BJ (cell line): Measurements from ENCODE around the gene VPS37D. TPM values are rescaled to one million over a fixed set of nuclear protein-coding genes. Genes with fewer than 3 reads are reported as not detected.
"Not testable (repeated sequence)": the region's sequence is repeated elsewhere in the genome, so short reads cannot be mapped to it uniquely, and the experiment has no call there.

Source experiments
- CTCF ChIA-PET: fragments of 350-600 bp; formaldehyde crosslinking; extraction: SDS; loops from one replicate; lab custom pipeline; 2021; ENCODE audit warnings: antibody characterized with exemption, inconsistent platforms; lab: Yijun Ruan, JAX
- POLR2A ChIA-PET: fragments of 300-600 bp; sonication (Branson Sonifier 250); formaldehyde crosslinking; extraction: SDS; loops from one replicate; lab custom pipeline; 2021; ENCODE audit warnings: antibody characterized with exemption; lab: Charles Lee
- DNase-seq: peaks from one replicate; pipeline ENCODE4 v3.0.0-alpha.2; 2011; ENCODE audit warnings: low read depth
- H3K27me3 ChIP-seq: 2 replicates; pipeline ENCODE4 v1.6.0; 2011; ENCODE audit warnings: low read length; ENCODE audit not compliant: control insufficient read depth, insufficient read depth
- H3K36me3 ChIP-seq: 2 replicates; pipeline ENCODE4 v1.5.1; 2011; ENCODE audit warnings: low read length; ENCODE audit not compliant: control insufficient read depth, insufficient read depth
- H3K4me3 ChIP-seq: 2 replicates; pipeline ENCODE4 v1.5.1; 2011; ENCODE audit warnings: low read depth, mild to moderate bottlenecking, control low read depth, low read length
- CTCF ChIP-seq: IDR thresholded peaks from 2 replicates; pipeline ENCODE4 v1.5.1; 2011; ENCODE audit warnings: low read depth, mild to moderate bottlenecking, control low read depth, inconsistent platforms, low read length, moderate library complexity; ENCODE audit not compliant: insufficient read depth
- polyA plus RNA-seq: library from polyadenylated mRNA; depleted of rRNA; stranded (reverse); fragments of >200 nt; gene quantifications from 2 replicates; pipeline ENCODE4 v1.2.3, GENCODE V29; 2011

The VPS37D gene
- polyA plus RNA-seq, 1 experiment: 3.3 TPM

- H3K4me3 ChIP-seq: no peak overlapping the region
- H3K27me3 ChIP-seq: no peaks in the 10 kb centered on the region
- ChIA-PET POLR2A (no interaction called here), CTCF (interaction anchor here (1.1 to 1.9 kb wide), 2 partner anchors 54 to 65 kb away, joined by 6 to 7 read pairs; no protein-coding TSS in a partner anchor)
- no peak for DNase-seq
- peaks cover 3% of the 10 kb centered on the region; the same call in 1 of the 2 replicates for H3K36me3 ChIP-seq
- no peak for TF ChIP-seq CTCF
These were observed 3.7 kb downstream of the VPS37D start for GRCh38 chr7:73671322-73671661.

- Histone ChIP-seq H3K4me3 (no peak overlapping the region), H3K36me3 (peaks cover 3% of the 10 kb centered on the region; the same call in 1 of the 2 replicates), H3K27me3 (no peaks in the 10 kb centered on the region)
- no peak for DNase-seq
- CTCF ChIA-PET: interaction anchor here (0.6 to 1.9 kb wide), 2 partner anchors 65 to 161 kb away, joined by 3 to 7 read pairs; no protein-coding TSS in a partner anchor
- no peak for TF ChIP-seq CTCF
- POLR2A ChIA-PET: no interaction called here
These were observed 4.3 kb downstream of the VPS37D start for GRCh38 chr7:73671857-73672445.

- CTCF ChIA-PET: interaction anchor here (0.8 to 1.0 kb wide), 2 partner anchors 51 to 68 kb away, joined by 3 read pairs; no protein-coding TSS in a partner anchor
- Histone ChIP-seq H3K27me3 (no peaks in the 10 kb centered on the region), H3K4me3 (no peak overlapping the region), H3K36me3 (peaks cover 4% of the 10 kb centered on the region; the same call in 1 of the 2 replicates)
- POLR2A ChIA-PET: no interaction called here
- DNase-seq: no peak
- no peak for TF ChIP-seq CTCF
These were observed 7.0 kb downstream of the VPS37D start for GRCh38 chr7:73674468-73675124.

DNA sequence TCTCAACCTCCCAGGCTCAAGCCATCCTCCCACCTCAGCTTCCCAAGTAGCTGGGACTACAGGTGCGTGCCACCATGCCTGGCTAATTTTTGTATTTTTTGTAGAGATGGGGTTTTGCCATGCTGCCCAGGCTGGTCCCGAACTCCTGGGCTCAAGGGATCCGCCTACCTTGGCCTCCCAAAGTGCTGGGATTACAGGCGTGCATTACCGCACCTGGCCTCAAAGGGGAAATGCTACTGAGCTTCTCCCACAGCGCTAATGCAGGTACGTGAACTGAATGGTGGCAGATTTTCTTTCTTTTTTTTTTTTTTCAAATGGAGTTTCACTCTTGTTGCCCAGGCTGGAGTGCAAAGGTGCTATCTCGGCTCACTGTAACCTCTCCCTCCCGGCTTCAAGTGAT lies 8.4 kb downstream of the VPS37D start:
- H3K36me3 ChIP-seq, H3K4me3 ChIP-seq, H3K27me3 ChIP-seq, POLR2A ChIA-PET, DNase-seq: not testable (repeated sequence)
- CTCF ChIA-PET: interaction anchor here (1.3 kb wide), 1 partner anchor 8 kb away, joined by 3 read pairs; the partner anchor contains the start of gene VPS37D

DNA sequence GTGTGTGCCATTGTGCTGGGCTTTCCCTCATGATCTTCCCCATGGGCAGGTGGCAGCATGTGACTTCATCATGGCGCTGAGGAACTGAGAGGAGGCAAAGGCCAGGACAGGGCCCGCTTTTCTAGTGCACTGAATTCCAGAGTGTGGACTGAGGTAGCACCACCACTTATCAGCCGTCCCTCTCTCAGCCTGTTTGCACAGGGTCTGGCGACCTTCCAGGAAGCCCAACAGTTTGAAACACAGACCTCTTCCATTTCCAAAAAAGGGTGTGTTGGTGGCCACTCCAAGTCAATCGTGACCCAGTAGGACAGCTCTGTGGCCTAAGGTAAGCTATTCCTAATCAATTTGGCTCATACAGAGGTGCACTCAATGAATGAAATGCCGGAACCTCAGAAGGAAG lies 11.2 kb downstream of the VPS37D start:
- no peak for TF ChIP-seq CTCF
- CTCF ChIA-PET: interaction anchor here (1.8 kb wide), 1 partner anchor 46 kb away, joined by 5 read pairs; no protein-coding TSS in a partner anchor
- Histone ChIP-seq H3K36me3 (0 out of 2 replicates have a peak, but pooled peaks cover 2% of the 10 kb centered on the region), H3K4me3 (no peak overlapping the region), H3K27me3 (no peaks in the 10 kb centered on the region)
- POLR2A ChIA-PET: no interaction called here
- no peak for DNase-seq
